ENCODE results near the gene UBE2K.

GRCh38 chr4:39785083-39785482 lies 87.1 kb downstream of the UBE2K start:
- TF ChIP-seq EZH2 (IDR thresholded peaks at IDR 0.05; ENCODE audit: insufficient read depth, poor library complexity, severe bottlenecking) (no peak), EZH2phosphoT487 (IDR thresholded peaks at IDR 0.05; ENCODE audit: insufficient read depth, low read depth) (no peak)
